Vagina (tissue), 2 donors: ENCODE measurements around the gene USP50. TPM values are rescaled to one million over a fixed set of nuclear protein-coding genes. Genes with fewer than 3 reads are reported as not detected.
"Not testable (repeated sequence)": the region's sequence is repeated elsewhere in the genome, so short reads cannot be mapped to it uniquely, and the experiment has no call there.

Source experiments
- DNase-seq, 2 donors: peaks; one replicate each; pipeline ENCODE4 v3.0.0-alpha.2; 2017; ENCODE audit errors: extremely low spot score in 2 of 2
- H3K27ac ChIP-seq: fragments of 200-600 bp; sonication (generic); one replicate; pipeline ENCODE4 v1.5.1; 2019
- H3K27me3 ChIP-seq: fragments of 200-600 bp; sonication (generic); one replicate; pipeline ENCODE4 v1.5.1; 2019
- H3K36me3 ChIP-seq, 2 donors: fragments of 200-600 bp; sonication (generic); one replicate each; pipeline ENCODE4 v1.5.1; 2017 to 2019
- H3K4me1 ChIP-seq: fragments of 200-600 bp; sonication (generic); one replicate; pipeline ENCODE4 v1.5.1; 2019
- H3K4me3 ChIP-seq, 2 donors: fragments of 200-600 bp; sonication (generic); 1 replicate in 1 of 2; 2 replicates in 1 of 2; pipeline ENCODE4 v1.5.1; 2016 to 2019
- H3K9me3 ChIP-seq: fragments of 200-600 bp; sonication (generic); one replicate; pipeline ENCODE4 v1.5.1; 2019
- CTCF ChIP-seq, 3 experiments: fragments of 450-650 bp in 2 of 3; fragments of 200-600 bp in 1 of 3; sonication (generic) in 1 of 3; IDR thresholded peaks; one replicate each; pipeline ENCODE4 v1.5.1; 2017 to 2019; ENCODE audit warnings: antibody characterized with exemption in 3 of 3, mild to moderate bottlenecking in 2 of 3, moderate library complexity in 2 of 3
- POLR2A ChIP-seq, 2 donors: fragments of 450-650 bp; IDR thresholded peaks; one replicate each; pipeline ENCODE4 v1.6.1; 2017; ENCODE audit warnings: antibody characterized with exemption in 2 of 2, mild to moderate bottlenecking in 2 of 2, moderate library complexity in 2 of 2
- POLR2AphosphoS5 ChIP-seq, 2 donors: sonication (generic); formaldehyde crosslinking; IDR thresholded peaks; one replicate each; pipeline ENCODE4 v1.9.0; 2017; ENCODE audit warnings: antibody characterized with exemption in 2 of 2, mild to moderate bottlenecking in 2 of 2, low read depth in 1 of 2; ENCODE audit not compliant: insufficient read depth in 1 of 2
- intact Hi-C: fragments of 100-400 bp; cut with DNase I; formaldehyde crosslinking; loops from one replicate; pipeline ENCODE4 v1.15.1; 2023
- total RNA-seq: library from RNA; depleted of rRNA; stranded (reverse); fragments of >200 nt; gene quantifications from one replicate; pipeline ENCODE4 v1.2.3, GENCODE V29; 2016

USP50 gene
- total RNA-seq, 1 donor from 2014 or later, result not detected

GRCh38 chr15:50576166-50576565, 29.7 kb upstream of the USP50 start:
- no peaks in the 10 kb centered on the region for H3K4me1 ChIP-seq
- H3K27ac ChIP-seq, result no peak overlapping the region
- no peak for DNase-seq
- TF ChIP-seq POLR2A (IDR thresholded peaks at IDR 0.05) (no peak), CTCF (IDR thresholded peaks at IDR 0.05) (no peak), POLR2AphosphoS5 (IDR thresholded peaks at IDR 0.05; ENCODE audit: insufficient read depth in 1 of 2, low read depth in 1 of 2) (no peak)
- no peaks in the 10 kb centered on the region for H3K9me3 ChIP-seq
- no peak overlapping the region for H3K4me3 ChIP-seq
- peaks cover 0 to 60% of the 10 kb centered on the region in 2 donors for H3K36me3 ChIP-seq
- intact Hi-C loops, result no loop called here
- H3K27me3 ChIP-seq, result no peaks in the 10 kb centered on the region

GRCh38 chr15:50573842-50574241, 27.4 kb upstream of the USP50 start:
- H3K27ac ChIP-seq, intact Hi-C loops, DNase-seq, H3K4me3 ChIP-seq, H3K27me3 ChIP-seq, H3K9me3 ChIP-seq, H3K4me1 ChIP-seq: not testable (repeated sequence)
- peaks cover 0 to 64% of the 10 kb centered on the region in 2 donors for H3K36me3 ChIP-seq

GRCh38 chr15:50563756-50564155, 17.3 kb upstream of the USP50 start:
- Histone ChIP-seq H3K4me3 (no peak overlapping the region), H3K36me3 (peaks cover 0 to 26% of the 10 kb centered on the region in 2 donors)
- intact Hi-C loops, result no loop called here

GRCh38 chr15:50562735-50563640, 16.5 kb upstream of the USP50 start:
- intact Hi-C loops, result no loop called here
- Histone ChIP-seq H3K27me3 (no peaks in the 10 kb centered on the region), H3K9me3 (no peaks in the 10 kb centered on the region), H3K4me3 (no peak overlapping the region), H3K27ac (no peak overlapping the region), H3K4me1 (no peaks in the 10 kb centered on the region), H3K36me3 (peaks cover 0 to 21% of the 10 kb centered on the region in 2 donors)
- no peak for DNase-seq
- TF ChIP-seq CTCF (IDR thresholded peaks at IDR 0.05) (no peak), POLR2AphosphoS5 (IDR thresholded peaks at IDR 0.05; ENCODE audit: insufficient read depth in 1 of 2, low read depth in 1 of 2) (no peak)

More at GRCh38 chr15:50563756-50564155, 17.3 kb upstream of the USP50 start:
- TF ChIP-seq CTCF (IDR thresholded peaks at IDR 0.05), result no peak
- no peak for TF ChIP-seq POLR2AphosphoS5 (IDR thresholded peaks at IDR 0.05; ENCODE audit: insufficient read depth in 1 of 2, low read depth in 1 of 2)
- H3K27ac ChIP-seq, result no peak overlapping the region
- DNase-seq, result no peak
- no peaks in the 10 kb centered on the region for H3K27me3 ChIP-seq
- no peaks in the 10 kb centered on the region for H3K4me1 ChIP-seq
- H3K9me3 ChIP-seq, result no peaks in the 10 kb centered on the region

GRCh38 chr15:50558012-50558411, 11.5 kb upstream of the USP50 start:
- DNase-seq, result no peak
- no peak overlapping the region for H3K4me3 ChIP-seq
- no peaks in the 10 kb centered on the region for H3K9me3 ChIP-seq
- TF ChIP-seq POLR2AphosphoS5 (IDR thresholded peaks at IDR 0.05; ENCODE audit: insufficient read depth in 1 of 2, low read depth in 1 of 2) (no peak), CTCF (IDR thresholded peaks at IDR 0.05) (no peak), POLR2A (IDR thresholded peaks at IDR 0.05) (no peak)
- intact Hi-C loops, result no loop called here
- H3K4me1 ChIP-seq, result no peaks in the 10 kb centered on the region
- no peak overlapping the region for H3K27ac ChIP-seq
- peaks cover 0 to 10% of the 10 kb centered on the region in 2 donors for H3K36me3 ChIP-seq
- no peaks in the 10 kb centered on the region for H3K27me3 ChIP-seq
